ENCODE results near the gene LRRC27. TPM values are rescaled to one million over a fixed set of nuclear protein-coding genes. Genes with fewer than 3 reads are reported as not detected.
"Not testable (repeated sequence)": the region's sequence is repeated elsewhere in the genome, so short reads cannot be mapped to it uniquely, and the experiment has no call there.

The LRRC27 gene
- polyA plus RNA-seq, 1 donor, result 7.3 TPM

DNA sequence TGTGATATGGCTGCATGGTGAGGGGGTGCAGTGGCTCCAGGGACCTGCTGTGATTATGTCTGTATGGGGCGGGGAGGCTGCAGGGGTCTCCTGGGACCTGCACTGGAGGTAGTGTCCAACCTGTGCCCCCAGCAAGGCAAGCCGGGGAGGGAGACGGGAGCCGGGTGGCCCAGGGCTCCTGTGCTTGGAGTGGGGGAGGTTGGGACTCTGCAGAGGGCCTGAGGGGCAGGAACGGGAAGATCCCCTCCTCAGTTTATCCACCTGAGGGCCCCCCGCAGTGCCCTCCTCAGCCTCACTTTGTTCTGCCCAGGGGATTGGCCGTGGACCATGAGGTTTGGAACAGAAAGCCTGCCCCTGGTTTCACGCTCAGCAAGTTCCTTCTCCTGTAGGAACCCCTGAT lies 42.2 kb downstream of the LRRC27 start:
- no peak for DNase-seq (ENCODE audit: low read depth)

DNA sequence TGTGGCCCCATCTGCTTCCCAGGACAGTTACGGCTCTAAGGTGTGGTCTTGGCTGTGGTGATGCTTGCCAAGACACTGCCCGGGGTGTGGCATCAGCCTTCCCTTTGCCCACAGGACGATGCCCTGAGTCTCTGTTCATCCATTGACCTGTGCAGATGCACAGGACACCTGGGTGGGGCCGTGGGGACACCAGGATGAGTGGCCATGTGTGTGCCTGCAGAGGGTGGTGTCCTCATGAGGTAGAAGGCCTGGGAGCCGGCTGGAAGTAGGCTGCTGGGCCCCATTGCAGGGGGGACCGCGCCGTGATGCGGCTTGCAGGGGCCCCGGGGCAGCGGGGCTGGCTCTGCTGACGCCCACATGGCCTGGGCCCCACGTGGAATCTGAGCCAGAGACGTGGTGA lies 42.6 kb downstream of the LRRC27 start:
- DNase-seq (ENCODE audit: low read depth), result no peak

DNA sequence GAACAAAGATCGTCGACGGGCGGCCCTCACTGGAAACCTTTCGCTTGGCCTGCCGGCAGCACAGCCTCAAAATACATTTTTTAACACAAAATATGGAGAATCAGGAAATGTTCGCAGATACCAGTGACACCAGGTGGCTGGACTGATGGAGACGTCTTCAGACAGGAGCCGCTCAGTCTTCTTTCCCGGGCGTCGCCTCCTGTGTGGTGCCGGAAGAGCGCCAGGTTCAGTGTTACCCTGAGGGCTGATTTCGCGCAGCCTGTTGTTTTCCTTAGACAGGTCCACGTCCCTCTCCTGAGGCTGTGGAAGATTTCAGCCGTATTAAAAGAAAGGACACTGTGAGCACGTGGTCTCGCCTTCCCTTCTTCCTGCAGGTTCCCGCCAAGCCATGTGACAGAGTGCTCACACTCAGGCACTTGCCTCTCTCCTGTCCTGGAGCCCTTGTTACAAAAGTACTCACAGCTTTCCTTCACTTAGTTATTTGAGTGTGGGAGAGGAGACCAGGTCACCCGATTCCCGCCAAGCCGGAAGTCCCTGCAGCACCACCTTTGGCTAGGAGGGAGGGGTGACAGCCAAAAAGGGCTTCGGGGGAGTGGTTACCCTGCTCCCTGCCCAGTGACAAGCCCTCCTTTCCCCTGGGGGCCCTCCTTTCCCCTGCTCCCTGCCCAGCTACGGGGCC lies 43.3 kb downstream of the LRRC27 start:
- no peak for DNase-seq (ENCODE audit: low read depth)

DNA sequence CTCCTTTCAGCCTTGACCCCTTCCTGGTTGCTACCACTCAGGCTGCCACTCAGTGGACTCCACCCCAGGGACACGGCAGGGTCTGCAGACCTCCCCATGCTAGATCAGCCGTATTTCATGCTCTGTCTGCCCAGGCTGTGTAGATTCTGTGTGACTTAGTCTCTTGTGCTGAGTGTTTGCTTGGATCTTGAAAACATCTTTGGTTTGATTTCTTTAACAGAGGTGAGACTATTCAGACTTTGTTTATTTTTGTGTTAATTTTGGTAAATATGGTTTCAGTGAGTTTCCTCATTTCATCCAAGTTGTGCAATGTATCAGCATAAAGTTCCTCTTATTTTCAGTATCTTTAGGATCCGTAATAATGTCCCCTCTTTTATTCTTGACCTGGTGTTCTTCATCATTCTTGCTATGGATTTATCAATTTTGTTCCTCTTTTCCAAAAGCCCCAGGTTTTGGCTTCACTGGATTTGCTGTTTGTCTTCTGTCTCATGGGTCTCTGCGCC lies 43.9 kb downstream of the LRRC27 start:
- DNase-seq (ENCODE audit: low read depth), result no peak

DNA sequence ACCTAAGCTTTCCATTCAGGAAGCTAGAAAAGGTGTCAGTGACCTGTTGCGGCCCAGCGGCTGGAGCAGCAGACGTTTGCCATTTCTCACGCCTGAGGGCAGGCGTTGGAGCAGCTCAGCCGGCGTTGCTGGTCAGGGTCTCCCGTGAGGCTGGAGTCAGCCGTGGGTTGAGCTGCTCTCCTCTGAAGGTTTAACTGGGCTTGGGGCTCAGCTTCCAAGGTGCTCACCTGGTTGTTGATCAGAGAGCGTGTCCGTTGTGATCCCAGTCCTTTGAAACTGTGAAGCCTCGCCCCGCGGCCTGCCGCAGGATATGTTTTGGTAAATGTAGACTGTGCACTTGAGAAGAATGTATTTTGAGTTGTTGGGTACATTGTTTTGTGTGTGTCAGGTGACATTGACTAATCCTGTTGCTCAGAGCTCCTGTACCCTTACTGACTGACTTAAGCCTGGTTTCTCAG lies 44.4 kb downstream of the LRRC27 start:
- DNase-seq (ENCODE audit: low read depth), result no peak

DNA sequence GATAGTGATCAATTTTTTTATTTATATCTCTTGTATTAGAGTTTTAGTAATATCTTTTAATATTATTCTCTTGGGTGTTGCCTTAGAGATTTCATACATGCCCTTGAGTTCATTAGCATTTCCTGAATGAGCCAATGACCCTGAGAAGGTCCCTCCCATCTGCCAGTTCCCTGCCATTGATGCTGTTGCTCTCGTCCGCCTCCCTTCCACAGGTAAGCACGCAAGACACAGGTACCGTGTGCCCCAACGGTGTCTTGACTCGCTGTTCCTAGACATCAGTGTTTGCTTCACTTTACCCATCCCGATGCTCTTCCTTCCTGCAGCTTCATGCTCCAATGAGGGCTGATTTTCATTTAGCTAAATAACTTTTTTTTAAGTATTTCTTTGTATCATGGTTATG lies 45.3 kb downstream of the LRRC27 start:
- no peak for DNase-seq (ENCODE audit: low read depth)

DNA sequence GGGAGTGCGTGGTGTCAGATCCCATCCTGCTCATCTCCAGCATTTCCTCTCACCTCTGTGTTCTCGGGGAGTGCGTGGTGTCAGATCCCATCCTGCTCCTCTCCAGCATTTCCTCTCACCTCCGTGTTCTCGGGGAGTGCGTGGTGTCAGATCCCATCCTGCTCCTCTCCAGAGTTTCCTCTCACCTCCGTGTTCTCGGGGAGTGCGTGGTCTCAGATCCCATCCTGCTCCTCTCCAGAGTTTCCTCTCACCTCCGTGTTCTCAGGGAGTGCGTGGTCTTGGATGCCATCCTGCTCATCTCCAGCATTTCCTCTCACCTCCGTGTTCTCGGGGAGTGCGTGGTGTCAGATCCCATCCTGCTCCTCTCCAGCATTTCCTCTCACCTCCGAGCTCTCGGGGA lies 47.0 kb downstream of the LRRC27 start:
- DNase-seq (ENCODE audit: low read depth), result not testable (repeated sequence)

DNA sequence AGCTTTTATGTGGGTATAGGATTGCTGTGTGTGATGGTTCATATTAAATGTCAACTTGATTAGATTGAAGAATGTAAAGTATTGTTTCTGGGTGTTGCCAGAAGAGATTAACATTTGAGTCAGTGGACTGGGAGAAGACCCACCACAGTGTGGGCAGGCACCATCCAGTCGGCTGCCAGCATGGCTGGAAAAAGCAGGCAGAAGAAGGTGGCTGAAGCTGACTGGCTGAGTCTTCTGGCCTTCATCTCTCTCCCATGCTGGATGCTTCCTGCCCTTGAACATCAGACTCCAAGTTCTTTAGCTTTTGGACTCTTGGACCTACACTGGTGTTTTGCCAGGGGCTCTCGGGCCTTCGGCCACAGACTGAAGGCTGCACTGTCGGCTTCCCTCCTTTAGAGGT lies 49.0 kb downstream of the LRRC27 start:
- not testable (repeated sequence) for DNase-seq (ENCODE audit: low read depth)

DNA sequence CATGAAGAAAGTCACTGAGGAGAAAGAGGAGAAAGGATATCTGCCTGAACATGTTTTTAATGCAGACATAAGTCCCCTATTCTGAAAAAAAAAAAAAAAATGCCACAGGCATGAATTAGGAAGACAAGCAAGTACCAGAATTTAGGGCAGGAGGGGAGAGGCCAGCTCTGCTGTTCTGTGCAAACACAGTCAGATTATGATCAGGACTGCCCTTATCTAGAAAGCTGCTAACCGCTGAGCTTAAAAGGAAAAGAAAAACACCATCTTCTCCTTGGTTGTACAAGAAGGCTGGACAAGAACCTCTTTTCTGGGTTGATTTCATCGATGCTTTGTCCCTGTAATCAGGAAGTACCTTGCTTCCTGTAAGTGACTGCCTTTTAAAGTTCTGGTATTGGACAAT lies 49.7 kb downstream of the LRRC27 start:
- no peak for DNase-seq (ENCODE audit: low read depth)

DNA sequence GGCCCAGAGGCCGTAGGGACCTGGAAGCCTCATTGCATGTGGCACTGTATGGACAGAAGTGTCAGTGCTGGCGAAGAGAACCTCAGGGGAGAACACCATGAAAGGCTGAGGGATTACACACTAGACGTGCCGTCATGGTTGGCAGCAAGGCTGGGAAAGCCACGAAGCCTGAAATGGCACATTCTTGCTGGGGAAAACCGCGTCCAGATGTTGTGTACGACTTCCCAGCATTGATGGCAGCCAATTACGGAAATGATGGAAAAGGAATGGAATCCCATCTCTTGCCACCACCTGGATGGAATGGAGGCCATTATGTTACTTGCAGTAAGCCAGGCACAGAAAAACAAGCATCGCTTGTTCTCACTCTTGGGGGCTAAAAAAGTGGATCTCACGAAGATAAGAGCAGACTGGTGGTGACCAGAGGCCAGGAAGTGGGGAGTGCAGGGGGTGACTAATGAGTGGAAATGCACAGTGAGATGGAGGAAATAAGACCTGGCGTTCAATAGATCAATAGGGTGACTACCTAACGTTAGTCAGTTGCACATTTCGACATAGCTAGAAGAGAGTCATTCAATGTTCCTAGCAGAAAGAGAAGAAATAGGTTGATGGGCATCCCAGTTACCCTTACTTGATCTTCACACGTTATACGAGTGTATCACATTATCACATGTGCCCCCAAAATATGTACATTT lies 50.4 kb downstream of the LRRC27 start:
- DNase-seq (ENCODE audit: low read depth), result no peak

DNA sequence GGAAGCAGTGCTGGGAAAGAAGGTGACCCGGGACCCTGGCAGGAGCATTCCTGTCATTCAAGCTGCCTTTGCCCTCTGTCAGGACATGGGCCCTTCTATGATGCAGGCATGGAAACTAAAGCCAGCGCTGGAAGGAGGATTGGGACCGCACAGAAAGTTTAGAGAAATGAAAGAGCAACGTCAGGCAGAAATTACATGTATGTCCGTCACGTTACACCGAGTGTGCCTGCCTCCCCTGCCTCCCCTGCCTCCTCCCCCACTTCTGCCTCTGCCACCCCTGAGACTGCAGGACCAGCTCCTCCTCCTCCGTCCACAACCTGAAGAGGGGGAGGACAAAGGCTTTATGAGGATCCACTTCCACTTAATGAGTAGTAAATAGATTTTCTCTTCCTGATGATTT lies 51.1 kb downstream of the LRRC27 start:
- no peak for DNase-seq (ENCODE audit: low read depth)

DNA sequence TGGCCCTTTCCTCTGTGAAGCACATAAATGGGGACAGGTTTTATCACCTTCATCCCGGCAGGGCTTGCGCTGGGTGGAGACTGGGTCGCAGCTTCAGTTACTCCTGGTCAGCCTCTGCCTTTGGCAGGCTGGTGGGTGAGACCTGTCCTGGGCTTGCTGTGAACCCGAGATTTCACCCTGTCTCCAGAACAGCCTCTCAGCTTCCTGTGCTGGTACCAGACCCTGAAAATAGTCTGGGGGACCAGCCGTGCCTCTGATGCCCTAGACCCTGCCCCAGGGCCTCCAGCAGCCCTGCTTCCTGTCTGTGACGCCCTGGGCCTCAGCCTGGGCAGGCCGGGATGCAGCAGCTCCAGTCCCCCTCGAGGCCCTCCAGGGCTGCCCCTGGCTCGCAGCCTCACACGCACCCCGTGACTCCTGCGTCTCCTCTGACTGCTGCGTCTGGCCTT lies 51.8 kb downstream of the LRRC27 start:
- no peak for DNase-seq (ENCODE audit: low read depth)

DNA sequence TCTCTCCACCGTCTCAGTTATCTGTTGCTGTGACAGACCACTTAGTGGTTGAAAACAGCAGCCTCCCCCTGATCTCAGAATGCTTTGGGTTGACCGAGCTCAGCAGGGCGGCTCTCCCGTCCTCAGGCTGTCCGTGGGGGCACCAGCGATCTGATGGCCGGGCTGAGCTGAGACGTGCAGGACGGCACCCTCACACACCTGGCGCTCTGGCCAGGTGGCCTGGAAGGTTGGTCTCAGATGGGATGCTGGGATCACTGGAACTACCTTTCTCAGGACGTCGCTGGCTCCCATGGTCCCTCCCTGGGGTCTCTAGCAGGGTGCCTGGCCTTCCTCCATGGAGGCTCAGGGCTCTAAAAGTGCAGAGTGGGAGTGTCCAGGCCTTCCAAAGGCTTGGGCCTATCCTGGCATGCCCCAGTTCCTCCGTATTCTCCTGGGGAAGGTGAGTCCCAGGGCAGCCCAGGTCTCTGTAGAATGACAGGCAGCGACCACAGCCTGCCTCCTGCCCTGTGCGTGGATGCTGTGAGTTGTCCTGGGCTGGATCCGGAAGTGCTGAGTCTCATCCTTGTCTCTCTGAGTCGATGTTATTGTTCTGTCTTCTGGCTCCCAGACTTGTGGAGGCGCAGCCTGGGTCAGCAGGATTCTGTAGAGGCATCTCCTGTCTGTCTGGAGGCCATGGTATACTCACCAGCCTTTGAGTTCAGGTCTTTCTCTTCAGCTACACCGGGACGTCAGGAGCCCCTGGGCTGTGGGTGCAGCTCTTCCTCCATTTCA lies 52.8 kb downstream of the LRRC27 start:
- DNase-seq (ENCODE audit: low read depth), result no peak

DNA sequence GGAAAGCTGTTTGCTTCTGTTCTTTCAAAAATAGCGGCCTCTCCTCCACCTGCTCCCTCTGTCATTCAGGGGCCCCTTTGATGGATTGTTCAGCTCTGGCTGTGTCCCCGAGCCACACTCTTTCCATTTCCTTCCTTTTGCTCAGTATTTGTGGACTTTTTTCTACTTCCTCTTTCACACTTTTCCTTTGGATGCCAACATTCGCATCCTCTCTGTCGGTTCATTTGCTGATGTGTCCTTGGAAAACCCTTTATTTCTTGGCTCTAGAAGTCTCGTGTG lies 53.3 kb downstream of the LRRC27 start:
- DNase-seq (ENCODE audit: low read depth), result no peak

DNA sequence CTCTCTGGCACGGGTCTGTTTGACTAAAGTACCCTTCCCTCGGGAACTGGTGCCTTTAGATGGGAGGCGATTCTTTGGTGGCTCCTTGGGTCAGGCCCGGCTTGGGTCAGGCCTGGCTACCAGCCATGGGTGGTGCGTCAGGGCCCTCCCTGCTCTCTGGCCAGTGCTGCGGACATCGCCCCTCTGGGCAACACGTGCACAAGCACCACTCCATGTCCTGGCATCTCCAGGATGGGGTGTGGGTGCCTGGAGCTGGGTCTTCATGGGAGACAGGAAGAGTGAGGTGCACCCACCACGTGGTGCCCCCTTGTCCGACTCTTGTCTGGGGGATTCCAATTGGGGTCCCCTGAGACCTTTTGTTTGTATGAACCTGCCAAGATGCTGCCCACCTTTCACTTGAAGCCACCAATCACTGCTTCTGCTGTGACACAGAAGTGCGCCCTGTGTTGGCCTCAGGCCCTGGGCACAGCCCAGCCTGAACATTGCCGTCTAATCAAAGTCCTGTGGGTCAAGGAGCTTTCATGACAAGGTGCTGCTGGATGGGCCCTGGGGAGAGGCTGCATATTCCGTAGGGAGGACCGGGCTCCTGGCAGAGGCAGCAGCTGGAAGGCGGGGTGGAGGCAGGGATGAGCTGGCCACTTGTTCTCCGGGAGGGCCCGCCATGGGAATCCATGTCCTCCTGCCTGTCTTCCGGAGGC lies 53.9 kb downstream of the LRRC27 start:
- DNase-seq (ENCODE audit: low read depth), result no peak

DNA sequence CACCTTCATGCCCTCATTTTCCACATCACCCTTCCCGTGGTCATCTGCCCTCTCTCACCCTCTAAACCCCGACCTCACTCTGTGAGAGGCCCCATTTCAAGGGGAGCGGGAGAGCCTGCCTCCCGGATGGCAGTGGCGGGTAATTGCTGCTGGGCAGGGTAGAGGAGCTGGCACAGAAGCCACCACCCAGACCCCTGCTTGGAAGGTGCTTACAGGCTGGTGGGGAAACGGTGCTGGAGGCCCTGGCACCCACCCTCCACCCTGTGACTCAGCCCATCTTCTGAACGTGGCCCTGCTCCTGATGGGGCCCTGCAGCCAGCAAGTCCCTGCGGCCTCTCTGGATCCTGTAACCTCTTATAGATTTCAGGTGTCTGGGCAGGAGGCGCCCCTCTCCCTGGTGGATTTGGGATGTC lies 54.4 kb downstream of the LRRC27 start:
- no peak for DNase-seq (ENCODE audit: low read depth)

DNA sequence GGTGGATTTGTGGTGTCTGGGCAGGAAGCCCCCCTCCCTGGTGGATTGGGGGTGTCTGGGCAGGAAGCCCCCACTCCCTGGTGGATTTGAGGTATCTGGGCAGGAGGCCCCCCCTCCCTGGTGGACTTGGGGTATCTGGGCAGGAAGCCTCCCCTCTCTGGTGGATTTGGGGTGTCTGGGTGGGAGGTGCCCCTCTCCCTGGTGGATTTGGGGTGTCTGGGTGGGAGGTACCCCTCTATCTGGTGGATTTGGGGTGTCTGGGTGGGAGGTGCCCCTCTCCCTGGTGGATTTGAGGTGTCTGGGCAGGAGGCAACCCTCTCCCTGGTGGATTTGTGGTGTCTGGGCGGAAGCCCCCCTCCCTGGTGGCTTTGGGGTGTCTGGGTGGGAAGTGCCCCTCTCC lies 54.9 kb downstream of the LRRC27 start:
- DNase-seq (ENCODE audit: low read depth), result not testable (repeated sequence)

DNA sequence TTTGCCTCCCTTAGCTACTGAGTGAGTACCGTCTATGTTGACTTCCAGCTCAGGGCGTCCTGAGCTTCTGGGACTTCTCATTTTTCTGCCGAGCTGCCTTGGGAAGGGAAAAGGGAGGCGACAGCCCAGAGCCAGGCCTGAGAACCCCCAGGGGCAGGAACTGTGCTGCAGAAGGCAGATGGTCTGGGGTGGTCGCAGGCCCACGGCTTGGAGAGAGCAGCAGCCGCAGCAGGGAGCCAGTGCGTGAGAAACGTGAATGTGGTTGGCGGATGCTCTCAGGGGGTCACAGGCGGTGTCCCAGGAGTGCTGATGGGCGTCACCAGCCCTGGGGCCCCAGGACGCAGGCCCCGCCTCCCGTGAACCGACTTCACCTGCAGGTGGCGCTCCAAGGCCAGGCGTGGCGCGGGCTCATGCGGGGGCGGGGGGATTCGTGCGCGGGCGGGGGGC lies 55.8 kb downstream of the LRRC27 start:
- no peak for DNase-seq (ENCODE audit: low read depth)

DNA sequence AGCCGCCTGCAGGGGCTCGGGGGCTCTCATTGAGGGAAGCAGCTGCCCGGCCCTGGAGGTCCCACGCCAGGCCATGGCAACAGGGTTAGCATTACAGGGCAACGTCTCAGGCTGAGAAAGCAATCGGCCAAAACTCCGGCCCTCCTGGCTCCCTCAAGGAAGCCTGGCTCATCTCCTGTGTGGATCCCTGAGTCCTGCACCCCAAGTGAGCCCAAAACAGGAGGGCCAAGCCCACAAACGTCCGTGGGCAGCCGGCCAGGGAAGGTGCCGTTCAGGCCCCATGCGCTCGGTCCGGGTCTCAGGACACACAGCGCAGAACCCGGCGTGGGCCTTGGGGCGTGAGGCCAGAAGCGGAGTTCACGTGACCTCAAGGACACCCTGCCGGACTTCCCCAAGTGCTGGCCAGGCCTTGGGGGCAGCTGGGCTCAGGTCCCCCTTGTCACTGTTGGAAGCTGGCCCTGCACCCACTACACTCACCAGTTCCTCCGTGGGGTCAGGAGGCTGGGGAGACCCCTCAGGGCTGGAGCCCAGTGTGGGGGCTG lies 57.0 kb downstream of the LRRC27 start:
- DNase-seq (ENCODE audit: low read depth), result no peak

DNA sequence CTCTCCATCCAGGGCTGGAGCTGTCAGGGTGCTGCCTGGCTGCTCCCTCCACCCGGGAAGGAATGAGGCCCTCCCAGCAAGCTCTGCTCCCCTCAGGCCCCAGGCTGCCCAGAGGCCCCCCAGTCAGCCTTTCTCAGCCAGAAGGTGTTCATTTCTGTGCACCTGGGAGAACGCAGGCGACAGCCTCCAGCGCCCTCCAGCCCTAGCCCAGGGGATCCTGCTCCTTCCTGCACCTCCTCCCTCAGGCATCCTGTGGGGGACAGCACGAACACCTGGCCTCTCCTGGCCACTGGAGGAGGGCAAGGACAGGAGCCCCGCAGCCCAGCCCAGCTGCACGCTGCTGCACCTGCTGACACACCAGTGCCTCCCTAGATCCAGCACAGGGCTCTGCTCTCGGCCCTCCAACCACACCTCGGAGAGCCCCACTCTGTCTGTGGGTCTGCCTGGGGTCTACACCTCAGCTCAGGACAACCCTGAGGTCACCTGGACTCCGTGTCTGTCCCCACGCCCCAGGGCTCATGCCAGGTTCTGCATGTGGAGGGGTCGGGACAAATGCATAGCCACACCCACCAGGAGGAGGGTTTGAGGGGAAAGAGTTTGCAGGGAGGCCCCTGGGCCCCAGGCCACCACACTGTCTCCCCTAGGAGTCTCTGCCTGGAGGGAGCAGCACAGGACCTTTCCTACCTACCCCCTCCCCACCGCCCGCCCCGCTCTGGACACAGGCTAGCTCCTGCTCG lies 57.6 kb downstream of the LRRC27 start:
- DNase-seq (ENCODE audit: low read depth), result no peak
